C4-2B (cell line): ENCODE data around the gene SHQ1.

Source experiments
- CTCF ChIP-seq: fragments of 450-650 bp; conservative IDR thresholded peaks from 2 replicates; pipeline ENCODE4 v1.5.1; 2017; ENCODE audit warnings: mild to moderate bottlenecking
- ZFX ChIP-seq: fragments of 450-650 bp; IDR thresholded peaks from 2 replicates; pipeline ENCODE4 v1.6.1; 2017

GRCh38 chr3:72739531-72740466, 108.4 kb downstream of the SHQ1 start:
- no peak for TF ChIP-seq ZFX
- no peak for TF ChIP-seq CTCF
